IMR-90 (cell line): ENCODE data around the gene ZNF497. TPM values are rescaled to one million over a fixed set of nuclear protein-coding genes. Genes with fewer than 3 reads are reported as not detected.

ENCODE experiments used
- ATAC-seq: fragments of 200-7000 bp; cut with Tn5 transposase; 2 replicates; pipeline ENCODE4 v1.9.1; 2020; ENCODE audit warnings: low read depth, mild to moderate bottlenecking, moderate library complexity
- BruUV-seq: library from RNA; stranded (reverse); fragments of 400-500 nt; replicated peaks from 2 replicates; lab custom pipeline; 2021; lab: Mats Ljungman, UMichigan
- CTCF ChIA-PET: fragments of 300-600 bp; formaldehyde crosslinking; extraction: SDS; loops from one replicate; lab custom pipeline; 2021; ENCODE audit warnings: antibody characterized with exemption; lab: Yijun Ruan, JAX
- POLR2A ChIA-PET: fragments of 300-600 bp; sonication (Branson Sonifier 250); formaldehyde crosslinking; loops from one replicate; lab custom pipeline; 2022; ENCODE audit warnings: antibody characterized with exemption; ENCODE audit not compliant: unreplicated experiment; lab: Charles Lee
- DNase-seq: peaks from one replicate; pipeline ENCODE4 v3.0.0; 2013
- H2AFZ ChIP-seq: replicated peaks from 2 replicates; pipeline ENCODE3; 2013; ENCODE audit warnings: low read length, mild to moderate bottlenecking; ENCODE audit not compliant: poor library complexity
- H2AK5ac ChIP-seq: 2 replicates; pipeline ENCODE4 v1.6.1; 2013; ENCODE audit warnings: low read depth, low read length, inconsistent platforms
- H2AK9ac ChIP-seq: replicated peaks from 2 replicates; pipeline ENCODE3; 2013; ENCODE audit warnings: mild to moderate bottlenecking, low read depth, low read length, moderate library complexity; ENCODE audit not compliant: poor library complexity
- H2BK120ac ChIP-seq: 2 replicates; pipeline ENCODE4 v1.6.1; 2013; ENCODE audit warnings: low read depth, low read length, inconsistent platforms
- H2BK15ac ChIP-seq: 3 replicates; pipeline ENCODE4 v1.6.1; 2013; ENCODE audit warnings: low read depth, low read length, inconsistent platforms
- H2BK20ac ChIP-seq: 2 replicates; pipeline ENCODE4 v1.6.1; 2013; ENCODE audit warnings: low read depth, mild to moderate bottlenecking, inconsistent platforms, low read length, moderate library complexity
- H2BK5ac ChIP-seq: 2 replicates; pipeline ENCODE4 v1.6.1; 2013; ENCODE audit warnings: mild to moderate bottlenecking, low read depth, low read length, inconsistent platforms; ENCODE audit not compliant: poor library complexity, severe bottlenecking
- H3K14ac ChIP-seq: replicated peaks from 2 replicates; pipeline ENCODE4 v1.6.1; 2013; ENCODE audit warnings: low read depth, low read length, inconsistent platforms
- H3K18ac ChIP-seq: 2 replicates; pipeline ENCODE4 v1.6.1; 2013; ENCODE audit warnings: low read depth, low read length, control low read depth
- H3K23ac ChIP-seq: 2 replicates; pipeline ENCODE4 v1.6.1; 2013; ENCODE audit warnings: low read depth, low read length, inconsistent platforms
- H3K27ac ChIP-seq: 2 replicates; pipeline ENCODE4 v1.5.1; 2013; ENCODE audit warnings: mild to moderate bottlenecking, control low read depth, low read length; ENCODE audit not compliant: insufficient read depth
- H3K27me3 ChIP-seq: 2 replicates; pipeline ENCODE4 v1.6.1; 2013; ENCODE audit warnings: low read length; ENCODE audit not compliant: control insufficient read depth, insufficient read depth
- H3K36me3 ChIP-seq: 2 replicates; pipeline ENCODE4 v1.6.1; 2013; ENCODE audit warnings: low read length, mixed read lengths; ENCODE audit not compliant: control insufficient read depth, insufficient read depth
- H3K4ac ChIP-seq: 2 replicates; pipeline ENCODE4 v1.6.1; 2013; ENCODE audit warnings: low read depth, low read length, inconsistent platforms
- H3K4me1 ChIP-seq: 2 replicates; pipeline ENCODE4 v1.6.1; 2013; ENCODE audit warnings: low read length, mixed read lengths; ENCODE audit not compliant: control insufficient read depth, insufficient read depth
- H3K4me2 ChIP-seq: 2 replicates; pipeline ENCODE4 v1.6.1; 2013; ENCODE audit warnings: low read depth, mild to moderate bottlenecking, control low read depth, low read length, moderate library complexity
- H3K4me3 ChIP-seq: 2 replicates; pipeline ENCODE4 v1.5.1; 2013; ENCODE audit warnings: low read depth, mild to moderate bottlenecking, control low read depth, low read length, moderate library complexity; ENCODE audit not compliant: insufficient read depth
- H3K56ac ChIP-seq: 2 replicates; pipeline ENCODE4 v1.6.1; 2013; ENCODE audit warnings: low read length, inconsistent platforms; ENCODE audit not compliant: insufficient read depth; ENCODE audit errors: extremely low read depth
- H3K79me1 ChIP-seq, 2 experiments: 2 replicates each; pipeline ENCODE4 v1.6.1; 2013; ENCODE audit warnings: low read length in 2 of 2, inconsistent platforms in 1 of 2, low read depth in 1 of 2
- H3K9ac ChIP-seq: 2 replicates; pipeline ENCODE4 v1.6.1; 2013; ENCODE audit warnings: low read depth, low read length, control low read depth
- H3K9me1 ChIP-seq: 2 replicates; pipeline ENCODE4 v1.6.1; 2013; ENCODE audit warnings: low read length, inconsistent platforms; ENCODE audit not compliant: insufficient read depth
- H3K9me3 ChIP-seq: 2 replicates; pipeline ENCODE4 v1.6.1; 2013; ENCODE audit warnings: low read length; ENCODE audit not compliant: control insufficient read depth, insufficient read depth
- H4K20me1 ChIP-seq: 2 replicates; pipeline ENCODE4 v1.6.1; 2013; ENCODE audit warnings: low read length, inconsistent platforms; ENCODE audit not compliant: insufficient read depth
- H4K5ac ChIP-seq: 2 replicates; pipeline ENCODE4 v1.6.1; 2013; ENCODE audit warnings: mild to moderate bottlenecking, low read depth, low read length, control low read depth
- H4K8ac ChIP-seq, 2 experiments: 2 replicates each; pipeline ENCODE4 v1.6.1; 2013; ENCODE audit warnings: low read depth in 2 of 2, low read length in 2 of 2, control low read depth in 1 of 2, inconsistent platforms in 1 of 2
- H4K91ac ChIP-seq: 2 replicates; pipeline ENCODE4 v1.6.1; 2013; ENCODE audit warnings: low read depth, low read length, inconsistent platforms; ENCODE audit not compliant: insufficient read depth
- BHLHE40 ChIP-seq: fragments of 150-350 bp; IDR thresholded peaks from 2 replicates; pipeline ENCODE4 v1.6.1; 2016; ENCODE audit warnings: mild to moderate bottlenecking, low read depth, low read length
- CEBPB ChIP-seq: IDR thresholded peaks from 2 replicates; pipeline ENCODE4 v1.6.1; 2012; ENCODE audit warnings: low read depth, low read length, improper control_type of control experiment
- CHD1 ChIP-seq: IDR thresholded peaks from 2 replicates; pipeline ENCODE4 v1.6.1; 2012; ENCODE audit warnings: low read depth, low read length, improper control_type of control experiment
- ELK1 ChIP-seq: fragments of 150-350 bp; IDR thresholded peaks from 2 replicates; pipeline ENCODE4 v1.6.1; 2016; ENCODE audit warnings: low read depth, mild to moderate bottlenecking, low read length, moderate library complexity, borderline replicate concordance
- FOS ChIP-seq: fragments of 150-350 bp; IDR thresholded peaks from 2 replicates; pipeline ENCODE4 v1.6.1; 2016; ENCODE audit warnings: low read depth, low read length
- MAFK ChIP-seq: IDR thresholded peaks from 2 replicates; pipeline ENCODE4 v1.6.1; 2012; ENCODE audit warnings: low read depth, low read length, improper control_type of control experiment
- MAZ ChIP-seq: IDR thresholded peaks from 2 replicates; pipeline ENCODE4 v1.6.1; 2012; ENCODE audit warnings: low read depth, mild to moderate bottlenecking, low read length, improper control_type of control experiment, moderate library complexity, borderline replicate concordance
- NFE2L2 ChIP-seq: fragments of 150-350 bp; IDR thresholded peaks from 2 replicates; pipeline ENCODE4 v1.6.1; 2016; ENCODE audit warnings: low read depth, mild to moderate bottlenecking, low read length
- POLR2A ChIP-seq: IDR thresholded peaks from 2 replicates; pipeline ENCODE4 v1.6.1; 2012; ENCODE audit warnings: mild to moderate bottlenecking, low read depth, low read length
- RFX5 ChIP-seq: IDR thresholded peaks from 2 replicates; pipeline ENCODE4 v1.8.0; 2012; ENCODE audit warnings: low read depth, mild to moderate bottlenecking, low read length, moderate library complexity
- SMC3 ChIP-seq: fragments of 150-350 bp; IDR thresholded peaks from 2 replicates; pipeline ENCODE4 v1.6.1; 2016; ENCODE audit warnings: low read depth, mild to moderate bottlenecking, antibody characterized with exemption, low read length, moderate library complexity
- WGBS, 2 experiments: methylation state at CpG; one replicate each; pipeline versions ENCODE4 v1.1.5 to v1.1.7; 2013; ENCODE audit warnings: missing lambda C conversion rate in 2 of 2; ENCODE audit not compliant: insufficient read length in 1 of 2; ENCODE audit errors: extremely low coverage in 2 of 2; 5-methylcytosine and 5-hydroxymethylcytosine counted together
- dilution Hi-C: fragments of 300-500 bp; cut with HindIII; formaldehyde crosslinking; loops from one replicate; pipeline ENCODE4 v1.14.3; 2018; ENCODE audit warnings: low sequenced_read_pairs; ENCODE audit not compliant: unreplicated experiment
- in situ Hi-C: fragments of 300-500 bp; cut with MboI; formaldehyde crosslinking; loops from 3 replicates; pipeline ENCODE4 v1.14.3; 2019; ENCODE audit warnings: low sequenced_read_pairs, inconsistent platforms, mixed read lengths
- intact Hi-C: fragments of 100-400 bp; cut with micrococcal nuclease; formaldehyde crosslinking; loops from 2 replicates; pipeline ENCODE4 v1.10.0; 2022
- polyA plus RNA-seq, 3 experiments: library from polyadenylated mRNA; depleted of rRNA; stranded (reverse); fragments of >200 nt; gene quantifications; 2 replicates each; pipeline ENCODE4 v1.2.3, GENCODE V29; 2012; ENCODE audit warnings: low replicate concordance in 1 of 3
- total RNA-seq: library from RNA; depleted of rRNA; stranded (reverse); fragments of >200 nt; gene quantifications from 2 replicates; pipeline ENCODE4 v1.2.3, GENCODE V29; 2012
- TF ChIP-seq, protein P1 (sequence below): conservative IDR thresholded peaks from 2 replicates; pipeline ENCODE4 v1.5.1; 2012; ENCODE audit warnings: mild to moderate bottlenecking, low read depth, low read length, improper control_type of control experiment

ZNF497 gene
- total and polyA plus RNA-seq, 2 of the 4 experiments (the other 2 are of a cell fraction): 0.18 to 0.24 TPM

GRCh38 chr19:58351990-58352755 lies 10.4 kb downstream of the ZNF497 start (continued):
- no peak for TF ChIP-seq ELK1

- TF ChIP-seq MAZ (no peak), RFX5 (no peak), NFE2L2 (no peak), MAFK (no peak), SMC3 (no peak), CEBPB (no peak), FOS (no peak), POLR2A (no peak), ELK1 (no peak), CHD1 (no peak), BHLHE40 (no peak)
- TF ChIP-seq, protein P1, sequence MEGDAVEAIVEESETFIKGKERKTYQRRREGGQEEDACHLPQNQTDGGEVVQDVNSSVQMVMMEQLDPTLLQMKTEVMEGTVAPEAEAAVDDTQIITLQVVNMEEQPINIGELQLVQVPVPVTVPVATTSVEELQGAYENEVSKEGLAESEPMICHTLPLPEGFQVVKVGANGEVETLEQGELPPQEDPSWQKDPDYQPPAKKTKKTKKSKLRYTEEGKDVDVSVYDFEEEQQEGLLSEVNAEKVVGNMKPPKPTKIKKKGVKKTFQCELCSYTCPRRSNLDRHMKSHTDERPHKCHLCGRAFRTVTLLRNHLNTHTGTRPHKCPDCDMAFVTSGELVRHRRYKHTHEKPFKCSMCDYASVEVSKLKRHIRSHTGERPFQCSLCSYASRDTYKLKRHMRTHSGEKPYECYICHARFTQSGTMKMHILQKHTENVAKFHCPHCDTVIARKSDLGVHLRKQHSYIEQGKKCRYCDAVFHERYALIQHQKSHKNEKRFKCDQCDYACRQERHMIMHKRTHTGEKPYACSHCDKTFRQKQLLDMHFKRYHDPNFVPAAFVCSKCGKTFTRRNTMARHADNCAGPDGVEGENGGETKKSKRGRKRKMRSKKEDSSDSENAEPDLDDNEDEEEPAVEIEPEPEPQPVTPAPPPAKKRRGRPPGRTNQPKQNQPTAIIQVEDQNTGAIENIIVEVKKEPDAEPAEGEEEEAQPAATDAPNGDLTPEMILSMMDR: no peak
- Histone ChIP-seq H2BK5ac (no peak overlapping the region), H2AK5ac (no peak overlapping the region), H3K27ac (no peak overlapping the region), H3K27me3 (peaks cover 2% of the 10 kb centered on the region; the same call in 1 of the 2 replicates), H2BK15ac (no peak overlapping the region), H3K4me2 (no peak overlapping the region), H3K9ac (no peak overlapping the region), H3K4ac (no peak overlapping the region), H3K56ac (no peak overlapping the region), H2AK9ac (no peak overlapping the region), H3K4me1 (peaks cover 7% of the 10 kb centered on the region), H3K9me3 (no peaks in the 10 kb centered on the region), H2BK120ac (no peak overlapping the region), H3K36me3 (peaks cover 11% of the 10 kb centered on the region; the same call in 1 of the 2 replicates), H3K23ac (no peak overlapping the region), H2AFZ (no peak overlapping the region), H4K8ac (no peak overlapping the region), H3K4me3 (no peak overlapping the region), H3K14ac (no peak overlapping the region), H4K20me1 (peaks cover 8% of the 10 kb centered on the region), H3K9me1 (peaks cover 4% of the 10 kb centered on the region; the same call in 1 of the 2 replicates), H3K79me1 (peaks cover 5 to 42% of the 10 kb centered on the region in 2 experiments), H4K91ac (no peak overlapping the region), H3K18ac (no peak overlapping the region), H4K5ac (no peak overlapping the region), H2BK20ac (no peak overlapping the region)
- no TSS peak for BruUV-seq
- intact Hi-C loops: no loop called here
- DNase-seq (no peak), ATAC-seq (no peak)
- no CpG with 5 or more reads among the region's 9 CpGs for WGBS, 2 experiments
- ChIA-PET CTCF (no interaction called here), POLR2A (no interaction called here)
- in situ Hi-C loops: no loop called here
- dilution Hi-C loops: no loop called here
Measured at GRCh38 chr19:58351558-58351878, 11.0 kb downstream of the ZNF497 start.
